Stimulated activated CD8-positive, alpha-beta memory T cell treated with anti-CD3 and anti-CD28 coated beads, Interleukin-12 subunit alpha, Interleukin-12 subunit beta, amount 100 ng/mL, for 24 hours (primary cell): ENCODE measurements around the gene BBS2.

ENCODE experiments used
- DNase-seq: peaks from one replicate; pipeline ENCODE4 v3.0.0-alpha.2; 2020; ENCODE audit errors: extremely low read depth

Gene BBS2

GRCh38 chr16:56477096-56477878, 42.5 kb downstream of the BBS2 start:
- DNase-seq: no peak

- no peak for DNase-seq
Observed at GRCh38 chr16:56475201-56475600, 44.6 kb downstream of the BBS2 start.

GRCh38 chr16:56470666-56471065, 49.2 kb downstream of the BBS2 start:
- DNase-seq: no peak

GRCh38 chr16:56470232-56470631, 49.6 kb downstream of the BBS2 start:
- DNase-seq: no peak

- DNase-seq: no peak
Observed at GRCh38 chr16:56469748-56470147, 50.1 kb downstream of the BBS2 start.

GRCh38 chr16:56468800-56469199, 51.0 kb downstream of the BBS2 start:
- no peak for DNase-seq

GRCh38 chr16:56466344-56466743, 53.5 kb downstream of the BBS2 start:
- no peak for DNase-seq

GRCh38 chr16:56463153-56463552, 56.7 kb downstream of the BBS2 start:
- DNase-seq: no peak

- DNase-seq: no peak
Observed at GRCh38 chr16:56462064-56462796, 57.6 kb downstream of the BBS2 start.

GRCh38 chr16:56460101-56460500, 59.7 kb downstream of the BBS2 start:
- DNase-seq: no peak

- no peak for DNase-seq
Observed at GRCh38 chr16:56457927-56458470, 61.8 kb downstream of the BBS2 start.

GRCh38 chr16:56451753-56452689, 67.8 kb downstream of the BBS2 start:
- no peak for DNase-seq

GRCh38 chr16:56450986-56451752, 68.7 kb downstream of the BBS2 start, which contains the start of the genes NUDT21 and OGFOD1:
Gene NUDT21, minus strand, starts transcription at chr16:56451332. Its CDS starts 130 bp downstream, at chr16:56451202.
Gene OGFOD1, plus strand, starts transcription at chr16:56451554. Its CDS starts 59 bp downstream, at chr16:56451613.
- peak; percentile 87 for DNase-seq

- DNase-seq: no peak
Observed at GRCh38 chr16:56450275-56450985, 69.4 kb downstream of the BBS2 start.

GRCh38 chr16:56448005-56448404, 71.8 kb downstream of the BBS2 start:
- no peak for DNase-seq

- no peak for DNase-seq
Observed at GRCh38 chr16:56447286-56447685, 72.5 kb downstream of the BBS2 start.

GRCh38 chr16:56438038-56438437, 81.8 kb downstream of the BBS2 start:
- DNase-seq: no peak

- no peak for DNase-seq
Observed at GRCh38 chr16:56436258-56436657, 83.6 kb downstream of the BBS2 start.
